H1 (cell line): ENCODE results near the gene IFNA1. TPM values are rescaled to one million over a fixed set of nuclear protein-coding genes. Genes with fewer than 3 reads are reported as not detected.

Experiments used
- CTCF ChIA-PET: fragments of 300-600 bp; sonication (Branson Sonifier 250); formaldehyde crosslinking; loops from one replicate; lab custom pipeline; 2021; ENCODE audit not compliant: partially characterized antibody; lab: Charles Lee
- POLR2A ChIA-PET: fragments of 300-600 bp; sonication (Branson Sonifier 250); formaldehyde crosslinking; loops from one replicate; lab custom pipeline; 2021; ENCODE audit warnings: inconsistent platforms; ENCODE audit not compliant: partially characterized antibody; lab: Charles Lee
- DNase-seq, 2 experiments: peaks; one replicate each; pipeline versions ENCODE4 v3.0.0 to v3.0.0-alpha.2; 2010 to 2022; ENCODE audit warnings: low spot score in 2 of 2, low read depth in 1 of 2, mixed read lengths in 1 of 2
- FAIRE-seq: peaks from 2 replicates; lab custom pipeline; 2011; peaks lifted over from hg19 to GRCh38; lab: Jason Lieb, UNC
- H2AFZ ChIP-seq: 2 replicates; pipeline ENCODE4 v1.8.1; 2012; ENCODE audit warnings: low read length, inconsistent platforms
- H2AK5ac ChIP-seq: 2 replicates; pipeline ENCODE4 v1.6.1; 2013; ENCODE audit warnings: low read depth, low read length
- H2BK120ac ChIP-seq: replicated peaks from 2 replicates; pipeline ENCODE3; 2013; ENCODE audit warnings: low read depth, low read length, inconsistent platforms
- H2BK12ac ChIP-seq: 2 replicates; pipeline ENCODE4 v1.6.1; 2013; ENCODE audit warnings: low read depth, low read length
- H2BK15ac ChIP-seq: 2 replicates; pipeline ENCODE4 v1.6.1; 2013; ENCODE audit warnings: low read length
- H2BK20ac ChIP-seq: 2 replicates; pipeline ENCODE4 v1.6.1; 2013; ENCODE audit warnings: low read length
- H2BK5ac ChIP-seq: 2 replicates; pipeline ENCODE4 v1.6.1; 2013; ENCODE audit warnings: low read depth, low read length
- H3K14ac ChIP-seq: 2 replicates; pipeline ENCODE4 v1.6.1; 2013; ENCODE audit warnings: inconsistent platforms; ENCODE audit not compliant: insufficient read length
- H3K18ac ChIP-seq: 2 replicates; pipeline ENCODE4 v1.6.1; 2013; ENCODE audit warnings: low read length; ENCODE audit errors: extremely low read depth
- H3K23ac ChIP-seq: 2 replicates; pipeline ENCODE4 v1.6.1; 2013; ENCODE audit warnings: inconsistent platforms; ENCODE audit not compliant: insufficient read length
- H3K23me2 ChIP-seq: 2 replicates; pipeline ENCODE4 v1.6.1; 2013; ENCODE audit warnings: low read depth, low read length
- H3K27ac ChIP-seq: 2 replicates; pipeline ENCODE4 v1.6.1; 2011; ENCODE audit warnings: low read depth, low read length, inconsistent platforms
- H3K27me3 ChIP-seq, 4 experiments: replicated peaks in 1 of 4; 1 replicate in 1 of 4; 2 replicates in 3 of 4; pipeline versions ENCODE4 v1.6.1 to v1.8.1; 2011 to 2013; ENCODE audit warnings: low read length in 3 of 4, mild to moderate bottlenecking in 3 of 4, inconsistent platforms in 2 of 4, mixed read lengths in 2 of 4, moderate library complexity in 1 of 4; ENCODE audit not compliant: control insufficient read depth in 3 of 4, insufficient read depth in 3 of 4; ENCODE audit errors: extremely low read depth in 1 of 4
- H3K36me3 ChIP-seq, 4 experiments: 2 replicates each; pipeline versions ENCODE4 v1.6.1 to v1.8.1; 2011 to 2013; ENCODE audit warnings: mild to moderate bottlenecking in 4 of 4, low read length in 3 of 4, moderate library complexity in 2 of 4, control low read depth in 1 of 4, inconsistent platforms in 1 of 4; ENCODE audit not compliant: insufficient read depth in 4 of 4, control insufficient read depth in 2 of 4
- H3K4ac ChIP-seq: replicated peaks from 2 replicates; pipeline ENCODE3; 2013; ENCODE audit warnings: low read length, low read depth, mixed read lengths, inconsistent platforms; ENCODE audit not compliant: insufficient read length
- H3K4me1 ChIP-seq, 4 experiments: replicated peaks in 1 of 4; 1 replicate in 1 of 4; 2 replicates in 3 of 4; pipeline versions ENCODE4 v1.6.1 to v1.8.1; 2011 to 2013; ENCODE audit warnings: low read length in 3 of 4, inconsistent platforms in 2 of 4, mixed read lengths in 1 of 4; ENCODE audit not compliant: insufficient read depth in 4 of 4, control insufficient read depth in 3 of 4
- H3K4me2 ChIP-seq, 2 experiments: 2 replicates each; pipeline versions ENCODE4 v1.6.1 to v1.8.1; 2011 to 2013; ENCODE audit warnings: low read depth in 2 of 2, low read length in 2 of 2, control low read depth in 1 of 2, inconsistent platforms in 1 of 2, mild to moderate bottlenecking in 1 of 2; ENCODE audit not compliant: insufficient read depth in 1 of 2
- H3K4me3 ChIP-seq, 4 experiments: fragments of 200-600, 300-600 bp in 1 of 4; sonication (generic), shearing (Covaris generic), sonication (Bioruptor Twin) in 1 of 4; 2 replicates each; pipeline versions ENCODE4 v1.5.1 to v1.8.1; 2011 to 2016; ENCODE audit warnings: low read length in 4 of 4, low read depth in 3 of 4, control low read depth in 2 of 4, inconsistent platforms in 2 of 4, mild to moderate bottlenecking in 2 of 4, mixed read lengths in 1 of 4, moderate library complexity in 1 of 4; ENCODE audit not compliant: insufficient read depth in 2 of 4; ENCODE audit errors: extremely low read depth in 1 of 4
- H3K56ac ChIP-seq: replicated peaks from 2 replicates; pipeline ENCODE3; 2013; ENCODE audit warnings: low read depth, mild to moderate bottlenecking, mixed read lengths, low read length, inconsistent platforms; ENCODE audit not compliant: insufficient read length
- H3K79me1 ChIP-seq: 2 replicates; pipeline ENCODE4 v1.6.1; 2013; ENCODE audit warnings: low read depth, low read length, control low read depth
- H3K79me2 ChIP-seq, 2 experiments: 2 replicates each; pipeline versions ENCODE4 v1.6.1 to v1.8.1; 2012 to 2013; ENCODE audit warnings: low read length in 2 of 2, mild to moderate bottlenecking in 2 of 2, inconsistent platforms in 1 of 2; ENCODE audit not compliant: insufficient read depth in 2 of 2, control insufficient read depth in 1 of 2
- H3K9ac ChIP-seq, 4 experiments: replicated peaks in 1 of 4; 1 replicate in 1 of 4; 2 replicates in 3 of 4; pipeline versions ENCODE4 v1.6.1 to v1.8.1; 2011 to 2013; ENCODE audit warnings: low read depth in 3 of 4, low read length in 3 of 4, control low read depth in 2 of 4, mild to moderate bottlenecking in 2 of 4, moderate library complexity in 2 of 4, inconsistent platforms in 1 of 4; ENCODE audit errors: extremely low read depth in 1 of 4
- H3K9me3 ChIP-seq, 2 experiments: 2 replicates each; pipeline versions ENCODE4 v1.6.1 to v1.8.1; 2012 to 2013; ENCODE audit warnings: mild to moderate bottlenecking in 2 of 2, moderate library complexity in 2 of 2, control low read depth in 1 of 2, inconsistent platforms in 1 of 2, low read depth in 1 of 2, low read length in 1 of 2, mixed read lengths in 1 of 2; ENCODE audit not compliant: insufficient read depth in 2 of 2
- H4K20me1 ChIP-seq, 2 experiments: replicated peaks in 1 of 2; 2 replicates each; pipeline versions ENCODE3 to v1.8.1; 2011 to 2013; ENCODE audit warnings: inconsistent platforms in 2 of 2, low read length in 2 of 2, mild to moderate bottlenecking in 1 of 2; ENCODE audit not compliant: insufficient read depth in 2 of 2, control insufficient read depth in 1 of 2
- H4K5ac ChIP-seq: 2 replicates; pipeline ENCODE4 v1.6.1; 2013; ENCODE audit warnings: low read length, low read depth, mixed read lengths, inconsistent platforms; ENCODE audit not compliant: insufficient read length
- H4K8ac ChIP-seq: 2 replicates; pipeline ENCODE4 v1.8.0; 2013; ENCODE audit warnings: mild to moderate bottlenecking, moderate library complexity, low read length, inconsistent platforms; ENCODE audit not compliant: insufficient read depth; ENCODE audit errors: extremely low read depth
- H4K91ac ChIP-seq: replicated peaks from 2 replicates; pipeline ENCODE3; 2013; ENCODE audit warnings: low read length, mixed read lengths, inconsistent platforms; ENCODE audit not compliant: insufficient read length
- SIX5 ChIP-seq: IDR thresholded peaks from 2 replicates; pipeline ENCODE4 v1.6.1; 2011; ENCODE audit warnings: mild to moderate bottlenecking, low read depth, low read length
- TCF12 ChIP-seq: IDR thresholded peaks from 2 replicates; pipeline ENCODE4 v1.6.1; 2011; ENCODE audit warnings: low read depth, mild to moderate bottlenecking, low read length
- WGBS, 2 experiments: shearing (Covaris generic) in 1 of 2; methylation state at CpG; one replicate each; pipeline versions ENCODE4 v1.1.6 to v1.1.7; 2013 to 2015; ENCODE audit warnings: low lambda C conversion rate in 2 of 2, mixed read lengths in 2 of 2, inconsistent platforms in 1 of 2, low coverage in 1 of 2, missing lambda C conversion rate in 1 of 2; ENCODE audit not compliant: insufficient replicate concordance in 2 of 2, insufficient coverage in 1 of 2, insufficient read length in 1 of 2; ENCODE audit errors: extremely low coverage in 1 of 2, missing lambda C conversion rate in 1 of 2; 5-methylcytosine and 5-hydroxymethylcytosine counted together
- polyA plus RNA-seq, 7 experiments: library from polyadenylated mRNA; depleted of rRNA in 3 of 7; stranded (reverse) in 5 of 7; unstranded in 2 of 7; fragments of >200 nt in 5 of 7; fragments of 200-250 nt in 2 of 7; gene quantifications; 1 replicate in 5 of 7; 2 replicates in 1 of 7; 4 replicates in 1 of 7; pipeline versions ENCODE4 v1.2.1 to v1.2.3, GENCODE V29; 2011 to 2013; ENCODE audit warnings: missing spikeins in 2 of 7, mixed read lengths in 2 of 7
- total RNA-seq: library from RNA; stranded (reverse); fragmentation: NEBNext Ultra II Directional; extraction: Animal tissue kit (Norgen Biotek cat#: 25700); gene quantifications from 2 replicates; pipeline ENCODE4 v1.2.1, GENCODE V29; 2021

Gene IFNA1
- total and polyA plus RNA-seq, 2 of the 8 experiments (the other 6 are each of a cell fraction or from before 2014, with no cell fraction given), result not detected

DNA sequence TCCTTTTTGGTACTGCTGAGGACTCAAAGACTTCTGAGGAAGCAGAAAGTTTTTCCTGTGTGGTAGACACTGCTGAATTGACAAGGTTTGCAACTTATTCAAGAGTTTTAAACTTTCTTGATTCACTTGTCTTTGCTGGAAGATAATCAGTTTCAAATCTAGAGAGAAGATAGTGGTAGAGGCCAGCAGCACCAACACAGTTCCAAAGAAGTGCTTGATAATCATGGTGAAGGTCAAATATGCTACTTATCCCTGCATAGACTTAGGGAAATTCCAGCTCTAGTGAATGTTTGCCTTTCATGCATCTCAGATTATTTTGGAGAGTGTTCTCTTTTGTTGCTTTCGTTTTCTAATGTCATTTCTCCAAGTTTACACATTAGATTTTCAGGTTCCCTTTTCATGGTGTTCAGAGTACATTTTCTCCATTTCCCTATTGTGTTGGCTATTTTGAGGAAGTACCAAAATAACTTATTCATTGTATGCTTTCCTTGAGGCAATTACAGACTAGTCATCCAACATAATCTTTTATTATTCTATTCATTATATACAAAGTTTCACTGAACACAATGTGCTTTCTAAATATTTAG is 41.3 kb downstream of the IFNA1 start:
- Histone ChIP-seq H3K79me2 (no peaks in the 10 kb centered on the region), H3K4ac (no peak overlapping the region), H2AFZ (no peak overlapping the region), H3K23me2 (no peaks in the 10 kb centered on the region), H2BK5ac (no peak overlapping the region), H3K4me2 (no peak overlapping the region), H4K91ac (no peak overlapping the region), H4K8ac (no peak overlapping the region), H3K9ac (no peak overlapping the region), H3K23ac (no peak overlapping the region), H3K36me3 (no peaks in the 10 kb centered on the region), H3K27me3 (no peaks in the 10 kb centered on the region), H2AK5ac (no peak overlapping the region), H3K56ac (no peak overlapping the region), H2BK20ac (no peak overlapping the region), H4K5ac (no peak overlapping the region), H2BK12ac (no peak overlapping the region), H3K9me3 (no peaks in the 10 kb centered on the region), H3K14ac (no peak overlapping the region), H3K27ac (no peak overlapping the region), H2BK15ac (no peak overlapping the region), H2BK120ac (no peak overlapping the region), H3K79me1 (no peaks in the 10 kb centered on the region), H4K20me1 (no peaks in the 10 kb centered on the region), H3K18ac (no peak overlapping the region), H3K4me1 (no peaks in the 10 kb centered on the region), H3K4me3 (no peak overlapping the region)
- POLR2A ChIA-PET, result no interaction called here
- CTCF ChIA-PET, result interaction anchor here (1.2 kb wide), 2 partner anchors 8 to 49 kb away, joined by 3 read pairs; no protein-coding TSS in a partner anchor
- 77% methylated on average over 1 of the region's 1 CpG; no CpG with 5 or more reads in 1 of the 2 experiments for WGBS, 2 experiments
- FAIRE-seq (no peak), DNase-seq (no peak)
- no peak for TF ChIP-seq TCF12
- TF ChIP-seq SIX5, result no peak
